LHCN-M2 (cell line): ENCODE measurements around the gene IMMP2L. TPM values are rescaled to one million over a fixed set of nuclear protein-coding genes. Genes with fewer than 3 reads are reported as not detected.

Experiments used
- DNase-seq: peaks from one replicate; pipeline ENCODE4 v3.0.0-alpha.2; 2012; ENCODE audit warnings: low read depth
- total RNA-seq: library from RNA; depleted of rRNA; stranded (reverse); fragments of >200 nt; gene quantifications from 2 replicates; pipeline ENCODE4 v1.2.3, GENCODE V29; 2014

IMMP2L gene
- total RNA-seq, 1 experiment from 2014 or later: 6.4 TPM

GRCh38 chr7:110646804-110647203, 915.5 kb downstream of the IMMP2L start:
- DNase-seq: no peak

- DNase-seq: no peak
These were observed 916.7 kb downstream of the IMMP2L start for GRCh38 chr7:110645616-110646015.

GRCh38 chr7:110645060-110645459, 917.2 kb downstream of the IMMP2L start:
- DNase-seq: no peak

- no peak for DNase-seq
These were observed 925.0 kb downstream of the IMMP2L start for GRCh38 chr7:110637252-110637651.

- no peak for DNase-seq
These were observed 929.0 kb downstream of the IMMP2L start for GRCh38 chr7:110633313-110633712.

- DNase-seq: no peak
These were observed 935.9 kb downstream of the IMMP2L start for GRCh38 chr7:110626414-110626813.

- no peak for DNase-seq
These were observed 937.0 kb downstream of the IMMP2L start for GRCh38 chr7:110625294-110625693.

- no peak for DNase-seq
These were observed 938.9 kb downstream of the IMMP2L start for GRCh38 chr7:110623436-110623835.

GRCh38 chr7:110621289-110621688, 941.0 kb downstream of the IMMP2L start:
- DNase-seq: no peak

- no peak for DNase-seq
These were observed 942.1 kb downstream of the IMMP2L start for GRCh38 chr7:110620110-110620735.
